Measurements from ENCODE around the gene SLC7A14. TPM values are rescaled to one million over a fixed set of nuclear protein-coding genes. Genes with fewer than 3 reads are reported as not detected.

SLC7A14 gene
- total and polyA plus RNA-seq, 12 donors = under 0.01 TPM; not detected in 11

- ATAC-seq (no peak), DNase-seq (no peak)
- no peak overlapping the region for H3K27ac ChIP-seq
- H3K9me3 ChIP-seq = no peaks in the 10 kb centered on the region
- WGBS, 2 donors = 27 to 32% methylated on average over 6 of the region's 6 CpGs
- H3K36me3 ChIP-seq = no peaks in the 10 kb centered on the region
- intact Hi-C loops (cut with DNase I) = no loop called here
- H3K4me3 ChIP-seq = no peak overlapping the region
- no peak for TF ChIP-seq CTCF (IDR thresholded peaks at IDR 0.05)
- peaks cover 0 to 21% (median 0%) of the 10 kb centered on the region in 7 donors for H3K27me3 ChIP-seq
- no peaks in the 10 kb centered on the region for H3K4me1 ChIP-seq
Measured at GRCh38 chr3:170476291-170476690, 109.6 kb downstream of the SLC7A14 start.

- DNase-seq (no peak), ATAC-seq (no peak)
- WGBS, 2 donors = 70 to 77% methylated on average over 3 of the region's 3 CpGs
- Histone ChIP-seq H3K27ac (no peak overlapping the region), H3K36me3 (no peaks in the 10 kb centered on the region), H3K27me3 (peaks cover 0 to 21% (median 0%) of the 10 kb centered on the region in 7 donors), H3K4me3 (no peak overlapping the region), H3K9me3 (no peaks in the 10 kb centered on the region), H3K4me1 (no peaks in the 10 kb centered on the region)
- intact Hi-C loops (cut with DNase I) = no loop called here
- no peak for TF ChIP-seq CTCF (IDR thresholded peaks at IDR 0.05)
Measured at GRCh38 chr3:170475092-170475685, 110.7 kb downstream of the SLC7A14 start.

GRCh38 chr3:170473358-170473757 is 112.5 kb downstream of the SLC7A14 start:
- Histone ChIP-seq H3K27me3 (peaks cover 0 to 15% (median 0%) of the 10 kb centered on the region in 7 donors), H3K9me3 (no peaks in the 10 kb centered on the region), H3K36me3 (no peaks in the 10 kb centered on the region), H3K4me3 (no peak overlapping the region), H3K4me1 (peaks cover 0 to 3% (median 0%) of the 10 kb centered on the region in 9 donors), H3K27ac (no peak overlapping the region)
- ATAC-seq = no peak
- DNase-seq = no peak
- WGBS, 2 donors = 40 to 48% methylated on average over 3 of the region's 3 CpGs
- intact Hi-C loops (cut with DNase I) = no loop called here
- no peak for TF ChIP-seq CTCF (IDR thresholded peaks at IDR 0.05)

- H3K9me3 ChIP-seq = no peaks in the 10 kb centered on the region
- no peak for DNase-seq
- no peak overlapping the region for H3K27ac ChIP-seq
- no peak overlapping the region for H3K4me3 ChIP-seq
- H3K4me1 ChIP-seq = peaks cover 0 to 3% (median 0%) of the 10 kb centered on the region in 9 donors
- intact Hi-C loops (cut with DNase I) = no loop called here
- 70 to 72% methylated on average over 3 of the region's 3 CpGs for WGBS, 2 donors
- no peak for TF ChIP-seq CTCF (IDR thresholded peaks at IDR 0.05)
- ATAC-seq = no peak
- no peaks in the 10 kb centered on the region for H3K36me3 ChIP-seq
- peaks cover 0 to 15% (median 0%) of the 10 kb centered on the region in 7 donors for H3K27me3 ChIP-seq
Measured at GRCh38 chr3:170471149-170471548, 114.7 kb downstream of the SLC7A14 start.
